Large intestine (tissue), 3 donors: ENCODE data around the gene CARMIL1. TPM values are rescaled to one million over a fixed set of nuclear protein-coding genes. Genes with fewer than 3 reads are reported as not detected.

Source experiments
- DNase-seq, 2 donors: peaks; one replicate each; pipeline versions ENCODE4 v3.0.0 to v3.0.0-alpha.2; 2013
- H3K27ac ChIP-seq: one replicate; pipeline ENCODE4 v1.5.1; 2013; ENCODE audit warnings: low read length
- H3K27me3 ChIP-seq: 2 replicates; pipeline ENCODE4 v1.6.1; 2013; ENCODE audit warnings: low read length; ENCODE audit not compliant: control insufficient read depth, insufficient read depth
- H3K36me3 ChIP-seq: 2 replicates; pipeline ENCODE4 v1.6.1; 2013; ENCODE audit warnings: low read length; ENCODE audit not compliant: control insufficient read depth, insufficient read depth
- H3K4me1 ChIP-seq: one replicate; pipeline ENCODE4 v1.6.1; 2013; ENCODE audit warnings: low read length; ENCODE audit not compliant: control insufficient read depth, insufficient read depth
- H3K4me3 ChIP-seq: one replicate; pipeline ENCODE4 v1.5.1; 2013; ENCODE audit warnings: low read length
- H3K9me3 ChIP-seq: one replicate; pipeline ENCODE4 v1.6.1; 2013; ENCODE audit warnings: mild to moderate bottlenecking, low read depth, low read length, moderate library complexity; ENCODE audit not compliant: control insufficient read depth
- WGBS: methylation state at CpG from one replicate; pipeline ENCODE4 v1.1.5; 2013; ENCODE audit warnings: low lambda C conversion rate; ENCODE audit not compliant: insufficient coverage; 5-methylcytosine and 5-hydroxymethylcytosine counted together
- polyA plus RNA-seq: library from polyadenylated mRNA; unstranded; fragments of 120-200 nt; gene quantifications from one replicate; pipeline ENCODE4 v1.2.1, GENCODE V29; 2013

Gene CARMIL1
- polyA plus RNA-seq, 1 donor: 32.2 TPM

DNA sequence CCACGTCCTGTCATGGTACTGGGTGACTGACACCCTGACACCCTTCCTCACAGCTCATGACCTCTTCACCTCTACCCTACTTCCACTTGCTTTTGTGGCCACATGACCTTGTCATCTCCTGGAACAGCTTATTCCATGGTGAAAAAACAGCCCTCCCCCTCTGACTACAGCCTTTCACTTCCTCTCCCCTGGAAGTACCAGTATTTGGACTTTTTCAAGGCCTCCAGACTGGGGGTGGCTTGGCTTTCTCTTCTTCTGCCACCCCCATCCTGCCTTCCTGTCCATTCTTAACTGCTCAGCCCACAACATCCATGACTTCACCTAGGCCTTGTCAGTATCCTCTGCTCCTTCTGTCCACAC is 168.4 kb downstream of the CARMIL1 start:
- H3K4me1 ChIP-seq: no peaks in the 10 kb centered on the region
- WGBS: 100% methylated on average over 1 of the region's 1 CpG
- H3K36me3 ChIP-seq: peaks cover 5% of the 10 kb centered on the region
- no peak overlapping the region for H3K27ac ChIP-seq
- H3K9me3 ChIP-seq: no peaks in the 10 kb centered on the region
- no peak for DNase-seq
- H3K4me3 ChIP-seq: no peak overlapping the region
- H3K27me3 ChIP-seq: no peaks in the 10 kb centered on the region

- Histone ChIP-seq H3K27me3 (no peaks in the 10 kb centered on the region), H3K9me3 (no peaks in the 10 kb centered on the region), H3K4me3 (no peak overlapping the region), H3K4me1 (no peaks in the 10 kb centered on the region), H3K36me3 (peaks cover 5% of the 10 kb centered on the region), H3K27ac (no peak overlapping the region)
- no CpG with 5 or more reads among the region's 2 CpGs for WGBS
- DNase-seq: no peak
These were observed 169.9 kb downstream of the CARMIL1 start for GRCh38 chr6:25448965-25449538.

- peaks cover 5% of the 10 kb centered on the region for H3K36me3 ChIP-seq
- no peak overlapping the region for H3K27ac ChIP-seq
- H3K27me3 ChIP-seq: no peaks in the 10 kb centered on the region
- no peaks in the 10 kb centered on the region for H3K4me1 ChIP-seq
- no peak overlapping the region for H3K4me3 ChIP-seq
- WGBS: 80% methylated on average over 1 of the region's 4 CpGs
- no peak for DNase-seq
- no peaks in the 10 kb centered on the region for H3K9me3 ChIP-seq
These were observed 170.6 kb downstream of the CARMIL1 start for GRCh38 chr6:25449774-25450173.

- Histone ChIP-seq H3K36me3 (peaks cover 5% of the 10 kb centered on the region), H3K27me3 (no peaks in the 10 kb centered on the region), H3K9me3 (no peaks in the 10 kb centered on the region), H3K4me1 (no peaks in the 10 kb centered on the region), H3K27ac (no peak overlapping the region), H3K4me3 (no peak overlapping the region)
- DNase-seq: no peak
These were observed 171.5 kb downstream of the CARMIL1 start for GRCh38 chr6:25450469-25451198.

DNA sequence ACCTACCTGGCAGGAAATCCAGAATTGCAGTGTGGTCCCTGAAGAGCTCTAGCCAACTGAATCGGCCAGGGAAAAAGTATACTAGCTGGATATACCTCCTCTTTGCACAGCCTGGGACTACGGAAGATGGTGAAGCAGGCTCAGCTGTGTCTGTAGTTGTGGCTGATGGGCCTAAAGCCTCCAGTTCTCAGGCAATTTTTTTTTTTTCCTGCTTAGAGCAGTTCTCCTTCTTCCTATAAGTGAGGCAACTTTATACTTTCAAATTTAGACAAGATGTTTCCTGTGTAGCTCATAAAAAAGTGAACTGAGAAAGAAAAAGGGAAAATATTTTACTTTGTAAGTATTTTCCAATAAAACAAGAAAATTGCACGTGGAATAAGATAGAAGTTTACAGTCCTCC is 172.9 kb downstream of the CARMIL1 start:
- H3K36me3 ChIP-seq: peaks cover 10% of the 10 kb centered on the region
- 83% methylated on average over 1 of the region's 3 CpGs for WGBS
- H3K27me3 ChIP-seq: no peaks in the 10 kb centered on the region
- no peak for DNase-seq
- H3K4me1 ChIP-seq: no peaks in the 10 kb centered on the region
- no peak overlapping the region for H3K27ac ChIP-seq
- H3K9me3 ChIP-seq: no peaks in the 10 kb centered on the region
- H3K4me3 ChIP-seq: no peak overlapping the region

GRCh38 chr6:25453288-25453687 is 174.1 kb downstream of the CARMIL1 start:
- DNase-seq: no peak
- Histone ChIP-seq H3K4me1 (no peaks in the 10 kb centered on the region), H3K4me3 (no peak overlapping the region), H3K36me3 (peaks cover 7% of the 10 kb centered on the region), H3K9me3 (no peaks in the 10 kb centered on the region), H3K27ac (no peak overlapping the region), H3K27me3 (no peaks in the 10 kb centered on the region)
- WGBS: no CpG with 5 or more reads among the region's 2 CpGs

- peak in 1 of 2 donors; percentile 20 for DNase-seq
- Histone ChIP-seq H3K27ac (no peak overlapping the region), H3K4me3 (no peak overlapping the region), H3K4me1 (no peaks in the 10 kb centered on the region), H3K27me3 (no peaks in the 10 kb centered on the region), H3K9me3 (no peaks in the 10 kb centered on the region), H3K36me3 (peaks cover 4% of the 10 kb centered on the region)
- 100% methylated on average over 1 of the region's 1 CpG for WGBS
These were observed 175.0 kb downstream of the CARMIL1 start for GRCh38 chr6:25454136-25454535.

DNA sequence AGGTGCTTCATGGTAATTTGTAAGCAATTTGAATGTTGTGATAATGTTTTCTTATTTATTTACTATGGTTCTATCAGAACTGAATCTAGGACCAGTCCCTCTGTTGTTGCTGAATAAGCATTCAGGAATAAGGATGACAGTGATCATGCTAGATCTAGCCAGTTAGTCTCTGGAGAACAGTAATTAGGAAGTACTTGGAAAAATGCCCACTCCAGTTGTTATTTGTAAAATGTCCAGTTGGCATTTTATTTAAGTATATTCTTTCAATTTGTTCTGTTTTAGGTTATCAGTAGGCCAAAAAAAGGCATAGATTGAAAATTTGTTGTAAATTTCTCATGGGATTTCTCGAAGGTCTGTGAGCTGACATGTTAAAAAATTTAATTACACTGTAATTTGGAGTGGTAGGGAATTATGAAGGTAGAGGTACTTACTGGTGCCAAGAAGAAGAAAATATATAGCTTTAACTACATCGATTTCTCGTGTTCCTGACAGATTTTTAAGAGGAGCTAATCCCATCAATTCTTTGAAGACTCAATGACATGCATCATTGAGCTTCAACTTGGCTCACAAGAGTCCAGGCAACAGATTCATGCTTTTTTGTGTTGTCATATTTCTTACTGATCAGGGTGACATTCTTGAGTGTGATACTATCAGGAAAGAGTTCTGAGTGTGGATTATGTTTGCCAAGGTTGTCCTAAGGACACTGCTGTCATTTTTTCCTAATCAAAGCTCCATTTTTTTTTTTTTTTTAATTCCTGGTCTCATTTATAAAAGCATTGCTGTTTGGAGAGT is 177.3 kb downstream of the CARMIL1 start:
- no peak overlapping the region for H3K4me3 ChIP-seq
- 100% methylated on average over 1 of the region's 3 CpGs for WGBS
- H3K36me3 ChIP-seq: peaks cover 4% of the 10 kb centered on the region
- no peaks in the 10 kb centered on the region for H3K9me3 ChIP-seq
- H3K27ac ChIP-seq: no peak overlapping the region
- no peaks in the 10 kb centered on the region for H3K4me1 ChIP-seq
- DNase-seq: no peak
- no peaks in the 10 kb centered on the region for H3K27me3 ChIP-seq

DNA sequence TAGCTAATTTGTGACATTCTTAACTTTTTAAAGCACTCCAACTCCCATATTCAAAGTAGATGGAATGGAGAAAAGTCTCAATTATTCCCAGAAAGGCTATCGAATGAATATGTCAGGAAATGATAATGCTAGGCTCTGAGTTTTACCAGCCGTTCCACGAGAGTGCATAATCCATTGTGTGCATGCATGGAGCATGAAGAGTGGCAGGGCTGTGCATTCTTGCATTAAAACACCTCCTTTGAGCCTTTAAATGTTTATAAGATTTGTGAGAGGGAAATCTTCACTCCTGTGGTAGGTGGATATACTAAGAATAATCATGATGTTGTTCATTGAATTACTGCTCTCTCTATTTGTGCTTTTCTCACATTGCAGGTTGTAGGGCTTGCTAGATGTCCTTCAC is 178.3 kb downstream of the CARMIL1 start:
- H3K27me3 ChIP-seq: no peaks in the 10 kb centered on the region
- WGBS: no CpG with 5 or more reads among the region's 3 CpGs
- H3K4me3 ChIP-seq: no peak overlapping the region
- no peak overlapping the region for H3K27ac ChIP-seq
- H3K4me1 ChIP-seq: no peaks in the 10 kb centered on the region
- H3K9me3 ChIP-seq: no peaks in the 10 kb centered on the region
- peaks cover 4% of the 10 kb centered on the region for H3K36me3 ChIP-seq
- DNase-seq: no peak

DNA sequence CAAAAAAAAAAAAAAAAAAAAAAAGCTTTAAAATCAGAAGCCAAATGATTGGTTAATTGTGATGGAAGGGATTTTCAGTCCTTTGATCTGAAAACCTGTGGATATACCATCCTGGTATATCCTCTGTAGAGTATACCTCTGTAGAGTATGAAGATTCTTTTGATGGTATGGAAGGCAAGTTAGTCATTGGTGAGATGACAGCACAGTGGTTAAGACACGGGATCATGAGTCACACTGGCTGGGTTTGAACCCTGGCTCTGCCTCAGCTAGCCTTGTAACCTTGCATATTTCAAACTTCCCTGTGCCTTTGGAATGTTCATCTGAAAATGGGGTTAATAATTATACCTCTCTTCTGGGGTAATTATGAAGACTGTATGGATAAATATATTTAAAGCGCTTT is 179.3 kb downstream of the CARMIL1 start:
- Histone ChIP-seq H3K27ac (no peak overlapping the region), H3K4me3 (no peak overlapping the region), H3K4me1 (no peaks in the 10 kb centered on the region), H3K27me3 (no peaks in the 10 kb centered on the region), H3K9me3 (no peaks in the 10 kb centered on the region), H3K36me3 (peaks cover 4% of the 10 kb centered on the region)
- DNase-seq: peak; percentile 26 to 55
- WGBS: 67% methylated on average over 1 of the region's 2 CpGs
